GM12801 (cell line): Measurements from ENCODE around the gene SORCS2.

Experiments
- TF ChIP-seq, protein P1 (sequence below): IDR thresholded peaks from one replicate; pipeline ENCODE4 v1.5.1; 2011; ENCODE audit warnings: control low read depth; ENCODE audit not compliant: insufficient read length; ENCODE audit errors: extremely low read depth

SORCS2 gene

DNA sequence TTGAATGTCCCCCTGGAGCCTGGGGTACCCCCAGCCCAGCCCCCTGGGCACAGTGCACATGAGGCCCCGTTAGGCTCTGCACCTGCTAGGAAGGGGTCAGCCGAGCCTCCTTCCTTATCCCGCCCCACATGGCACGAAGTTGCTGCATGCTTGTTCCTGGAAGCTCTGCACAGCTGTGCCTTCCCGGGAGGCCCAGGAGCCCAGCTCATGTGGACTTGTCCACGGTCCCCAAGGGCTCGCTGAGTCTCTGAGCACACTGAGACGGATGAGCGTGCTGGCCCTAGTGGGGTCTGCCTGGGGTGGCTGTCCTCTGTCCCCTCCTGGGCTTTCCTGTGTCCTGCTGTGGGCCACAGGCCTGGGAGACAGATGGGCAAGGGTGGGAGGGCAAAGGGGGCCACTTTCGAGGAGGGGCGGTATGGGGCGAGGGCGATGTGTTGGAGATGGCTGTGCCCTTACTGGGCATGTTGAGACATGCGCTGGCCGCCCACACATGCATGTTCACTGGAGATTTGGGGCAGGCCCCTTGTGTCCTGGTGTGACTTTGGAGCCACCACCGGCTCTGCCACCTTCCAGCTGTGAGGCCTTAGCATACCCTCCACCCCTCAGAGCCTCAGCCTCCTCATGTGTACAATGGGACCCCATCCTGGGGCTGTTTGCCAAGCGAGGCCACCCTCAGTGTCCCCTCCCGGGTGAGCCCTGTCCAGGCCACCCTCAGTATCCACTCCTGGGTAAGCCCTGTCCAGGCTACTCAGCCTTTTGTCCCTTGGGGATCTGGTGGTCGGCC, 509.7 kb downstream of the SORCS2 start:
- TF ChIP-seq, protein P1, sequence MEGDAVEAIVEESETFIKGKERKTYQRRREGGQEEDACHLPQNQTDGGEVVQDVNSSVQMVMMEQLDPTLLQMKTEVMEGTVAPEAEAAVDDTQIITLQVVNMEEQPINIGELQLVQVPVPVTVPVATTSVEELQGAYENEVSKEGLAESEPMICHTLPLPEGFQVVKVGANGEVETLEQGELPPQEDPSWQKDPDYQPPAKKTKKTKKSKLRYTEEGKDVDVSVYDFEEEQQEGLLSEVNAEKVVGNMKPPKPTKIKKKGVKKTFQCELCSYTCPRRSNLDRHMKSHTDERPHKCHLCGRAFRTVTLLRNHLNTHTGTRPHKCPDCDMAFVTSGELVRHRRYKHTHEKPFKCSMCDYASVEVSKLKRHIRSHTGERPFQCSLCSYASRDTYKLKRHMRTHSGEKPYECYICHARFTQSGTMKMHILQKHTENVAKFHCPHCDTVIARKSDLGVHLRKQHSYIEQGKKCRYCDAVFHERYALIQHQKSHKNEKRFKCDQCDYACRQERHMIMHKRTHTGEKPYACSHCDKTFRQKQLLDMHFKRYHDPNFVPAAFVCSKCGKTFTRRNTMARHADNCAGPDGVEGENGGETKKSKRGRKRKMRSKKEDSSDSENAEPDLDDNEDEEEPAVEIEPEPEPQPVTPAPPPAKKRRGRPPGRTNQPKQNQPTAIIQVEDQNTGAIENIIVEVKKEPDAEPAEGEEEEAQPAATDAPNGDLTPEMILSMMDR: no peak

GRCh38 chr4:7703688-7704087, 511.4 kb downstream of the SORCS2 start:
- TF ChIP-seq, protein P1: no peak

DNA sequence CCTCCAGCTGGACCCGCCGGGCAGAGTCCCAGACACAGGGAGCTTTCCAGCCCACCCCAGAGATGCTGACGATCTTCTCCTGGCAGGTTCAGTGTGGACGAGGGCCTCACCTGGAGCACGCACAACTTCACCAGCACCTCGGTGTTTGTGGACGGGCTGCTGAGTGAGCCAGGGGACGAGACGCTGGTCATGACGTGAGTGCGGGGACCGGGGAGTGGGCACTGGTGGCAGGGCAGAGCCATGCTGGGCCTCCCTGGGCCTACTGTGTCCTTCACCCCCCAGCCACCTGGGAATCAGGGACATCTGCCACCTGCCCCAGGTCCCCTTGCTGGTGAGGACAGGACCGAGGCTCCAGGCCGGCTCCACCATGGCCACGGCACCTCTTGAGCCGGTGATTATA, 511.8 kb downstream of the SORCS2 start:
- TF ChIP-seq, protein P1: no peak

DNA sequence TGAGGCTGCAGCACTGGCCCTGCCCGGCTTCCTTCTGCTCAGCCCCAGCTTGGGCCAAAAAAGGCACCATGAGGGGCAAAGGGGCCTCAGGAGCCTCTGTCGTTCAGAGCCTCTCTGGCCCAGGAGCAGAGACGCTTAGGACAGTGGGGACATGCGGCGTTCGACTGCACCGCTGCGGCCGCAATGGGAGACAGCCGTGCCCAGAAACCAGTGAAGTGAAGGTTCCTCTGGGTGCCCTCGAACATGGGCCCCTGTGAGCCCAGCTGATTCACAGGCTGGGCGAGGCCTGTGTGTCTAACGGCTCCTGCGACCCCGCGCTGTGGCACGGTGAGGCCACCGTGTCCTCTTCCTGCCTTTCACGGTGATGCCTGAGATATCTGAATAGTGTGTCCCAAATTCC, 512.3 kb downstream of the SORCS2 start:
- TF ChIP-seq, protein P1: no peak

DNA sequence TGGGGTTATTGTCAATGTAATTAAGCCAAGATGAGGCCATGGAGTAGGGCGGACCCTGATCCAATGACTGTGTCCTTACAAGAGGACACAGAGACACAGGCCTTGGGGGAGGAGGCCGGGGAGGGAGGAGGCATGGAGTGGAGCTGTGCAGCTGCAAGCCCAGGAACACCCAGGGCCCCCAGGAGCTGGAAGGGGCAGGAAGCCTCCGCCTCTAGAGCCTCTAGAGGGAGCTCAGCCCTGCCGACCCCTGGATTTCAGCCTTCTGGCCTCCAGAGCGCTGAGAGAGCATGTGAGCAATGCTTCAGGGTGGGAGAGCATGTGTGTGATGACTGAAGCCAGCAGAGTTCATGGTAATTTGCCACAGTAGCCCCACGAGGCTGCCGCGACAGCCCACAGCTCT, 512.7 kb downstream of the SORCS2 start:
- TF ChIP-seq, protein P1: no peak

- TF ChIP-seq, protein P1: no peak
Observed at GRCh38 chr4:7705593-7705992, 513.3 kb downstream of the SORCS2 start.

DNA sequence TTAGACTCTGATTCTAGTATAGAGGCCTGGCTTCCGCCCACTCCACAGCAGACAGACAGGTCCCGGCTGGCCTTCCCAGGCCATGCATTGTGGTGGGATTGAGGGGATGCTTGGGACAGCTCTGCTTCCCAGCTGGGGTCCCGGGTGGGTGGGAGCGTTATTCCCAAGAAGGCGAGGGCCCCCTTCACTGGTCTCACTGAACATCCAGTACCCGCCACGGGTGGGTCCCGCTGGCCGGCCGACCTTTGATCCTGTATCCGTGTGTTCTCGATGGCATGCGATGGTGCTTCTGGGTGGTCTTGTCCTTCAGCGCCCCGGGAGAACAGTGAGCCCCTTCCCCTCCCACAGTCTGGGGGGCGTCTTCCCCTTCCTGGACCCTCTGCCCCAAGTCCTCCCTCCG, 515.9 kb downstream of the SORCS2 start:
- TF ChIP-seq, protein P1: no peak

DNA sequence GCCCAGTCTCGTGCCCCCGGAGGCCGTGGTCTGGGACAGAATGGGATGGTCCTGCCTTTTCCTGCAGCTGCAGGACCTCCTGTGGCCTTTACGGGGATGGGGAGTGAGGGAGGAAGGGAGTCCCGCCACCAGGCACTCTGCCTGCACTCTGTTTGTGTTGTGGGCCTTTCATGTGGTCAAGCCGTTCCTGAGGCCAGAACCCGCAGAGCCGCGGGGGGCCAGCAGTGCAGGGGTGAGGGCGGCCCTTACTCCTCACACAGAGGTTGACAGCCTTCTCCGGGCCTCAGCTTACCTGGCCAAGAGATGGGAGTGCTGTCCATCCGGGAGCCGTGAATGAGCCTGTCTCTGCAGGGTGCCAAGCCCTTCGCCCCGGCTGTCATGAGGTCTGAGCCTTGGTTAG, 516.6 kb downstream of the SORCS2 start:
- TF ChIP-seq, protein P1: no peak
